GM12872 (cell line): ENCODE results near the gene VAMP1.

Experiments
- CTCF ChIP-seq: IDR thresholded peaks from 3 replicates; pipeline ENCODE4 v1.5.1; 2011; ENCODE audit warnings: low read depth, mild to moderate bottlenecking, low read length, moderate library complexity; ENCODE audit not compliant: insufficient read depth

The VAMP1 gene

GRCh38 chr12:6470375-6471163 lies at the start of gene VAMP1:
VAMP1 (minus strand) TSS chr12:6470677; CDS start chr12:6470531, 146 bp downstream.
- no peak for TF ChIP-seq CTCF

GRCh38 chr12:6520186-6520585 lies 49.7 kb upstream of the VAMP1 start:
- no peak for TF ChIP-seq CTCF

GRCh38 chr12:6508087-6508486 lies 37.6 kb upstream of the VAMP1 start:
- TF ChIP-seq CTCF: no peak

GRCh38 chr12:6507102-6507998 lies 36.9 kb upstream of the VAMP1 start:
- no peak for TF ChIP-seq CTCF

GRCh38 chr12:6500466-6500865 lies 30.0 kb upstream of the VAMP1 start:
- no peak for TF ChIP-seq CTCF

- no peak for TF ChIP-seq CTCF
Measured at GRCh38 chr12:6494968-6495367, 24.5 kb upstream of the VAMP1 start.

GRCh38 chr12:6494258-6494743 lies 23.8 kb upstream of the VAMP1 start:
- TF ChIP-seq CTCF: peak; percentile 33; the same call in 2 of the 3 replicates
